Erythroblast (primary cell): ENCODE data around the gene ATXN7.

Source experiments
- GATA1 ChIP-seq: IDR thresholded peaks from 2 replicates; pipeline ENCODE4 v1.6.1; 2011; ENCODE audit warnings: low read depth, mild to moderate bottlenecking, control low read depth, low read length, moderate library complexity
- POLR2A ChIP-seq: IDR thresholded peaks from 2 replicates; pipeline ENCODE4 v1.6.1; 2011; ENCODE audit warnings: mild to moderate bottlenecking, low read length

DNA sequence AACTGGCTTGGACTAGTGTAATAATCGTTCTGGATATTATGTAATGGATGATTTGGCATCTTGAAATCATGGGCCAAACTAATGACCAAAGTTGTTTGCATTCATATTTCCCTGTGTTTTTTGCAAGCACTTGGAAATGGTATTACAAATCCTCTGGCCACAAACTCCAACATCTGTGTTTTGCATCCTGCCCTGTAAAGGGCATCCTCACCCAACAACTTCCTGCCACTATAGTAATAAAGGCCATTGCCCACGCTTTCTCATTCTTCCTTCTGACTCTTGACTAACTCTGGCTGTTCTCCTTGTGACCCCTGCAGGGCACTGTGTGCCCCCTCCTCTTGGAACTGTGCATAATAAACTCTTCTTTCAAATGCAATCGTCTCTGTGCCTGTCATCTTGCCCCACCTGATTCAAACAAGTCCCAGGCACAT is 185.0 kb downstream of the ATXN7 start:
- TF ChIP-seq POLR2A (no peak), GATA1 (no peak)
